Skeletal muscle satellite cell (primary cell): ENCODE data around the gene NXPH2.

Experiments
- H3K27me3 ChIP-seq: 2 replicates; pipeline ENCODE4 v1.7.0; 2013; ENCODE audit warnings: low read length; ENCODE audit not compliant: control insufficient read depth, insufficient read depth
- H3K36me3 ChIP-seq: 2 replicates; pipeline ENCODE4 v1.7.0; 2013; ENCODE audit warnings: mild to moderate bottlenecking, control low read depth, low read length; ENCODE audit not compliant: insufficient read depth
- H3K4me1 ChIP-seq: 2 replicates; pipeline ENCODE4 v1.7.0; 2013; ENCODE audit warnings: low read length; ENCODE audit not compliant: control insufficient read depth, insufficient read depth
- H3K4me2 ChIP-seq: 2 replicates; pipeline ENCODE4 v1.7.0; 2013; ENCODE audit warnings: mild to moderate bottlenecking, low read length
- H3K4me3 ChIP-seq: 2 replicates; pipeline ENCODE4 v1.7.0; 2013; ENCODE audit warnings: low read length
- H3K9ac ChIP-seq: 2 replicates; pipeline ENCODE4 v1.7.0; 2013; ENCODE audit warnings: mild to moderate bottlenecking, low read depth, low read length, moderate library complexity
- H3K9me3 ChIP-seq: replicated peaks from 2 replicates; pipeline ENCODE4 v1.7.0; 2013; ENCODE audit warnings: mild to moderate bottlenecking, control low read depth, low read length

The NXPH2 gene

GRCh38 chr2:138723196-138723987, 56.8 kb downstream of the NXPH2 start:
- Histone ChIP-seq H3K36me3 (no peaks in the 10 kb centered on the region), H3K4me3 (no peak overlapping the region), H3K9me3 (no peaks in the 10 kb centered on the region), H3K4me1 (no peaks in the 10 kb centered on the region), H3K9ac (no peak overlapping the region), H3K27me3 (no peaks in the 10 kb centered on the region), H3K4me2 (no peak overlapping the region)

DNA sequence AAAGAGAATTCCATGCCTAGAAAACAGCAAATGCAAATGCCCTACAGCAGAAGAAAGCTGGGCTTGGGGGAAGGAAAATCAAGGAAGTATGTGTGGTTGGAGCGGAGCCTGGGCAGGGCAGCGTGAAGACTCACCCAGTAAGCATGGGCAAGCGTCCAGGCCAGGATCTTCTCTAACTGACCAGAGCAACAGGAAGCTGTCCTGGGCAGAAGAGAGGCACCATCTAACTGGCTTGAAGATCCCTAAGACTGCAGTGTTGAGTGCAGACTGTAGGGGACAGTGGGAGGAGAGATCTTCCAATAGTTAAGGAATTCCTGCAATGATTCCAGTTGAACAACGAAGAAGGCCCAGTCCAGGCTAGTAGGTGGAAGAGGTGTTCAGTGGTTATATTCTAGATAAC, 57.9 kb downstream of the NXPH2 start:
- H3K36me3 ChIP-seq: no peaks in the 10 kb centered on the region
- no peaks in the 10 kb centered on the region for H3K9me3 ChIP-seq

DNA sequence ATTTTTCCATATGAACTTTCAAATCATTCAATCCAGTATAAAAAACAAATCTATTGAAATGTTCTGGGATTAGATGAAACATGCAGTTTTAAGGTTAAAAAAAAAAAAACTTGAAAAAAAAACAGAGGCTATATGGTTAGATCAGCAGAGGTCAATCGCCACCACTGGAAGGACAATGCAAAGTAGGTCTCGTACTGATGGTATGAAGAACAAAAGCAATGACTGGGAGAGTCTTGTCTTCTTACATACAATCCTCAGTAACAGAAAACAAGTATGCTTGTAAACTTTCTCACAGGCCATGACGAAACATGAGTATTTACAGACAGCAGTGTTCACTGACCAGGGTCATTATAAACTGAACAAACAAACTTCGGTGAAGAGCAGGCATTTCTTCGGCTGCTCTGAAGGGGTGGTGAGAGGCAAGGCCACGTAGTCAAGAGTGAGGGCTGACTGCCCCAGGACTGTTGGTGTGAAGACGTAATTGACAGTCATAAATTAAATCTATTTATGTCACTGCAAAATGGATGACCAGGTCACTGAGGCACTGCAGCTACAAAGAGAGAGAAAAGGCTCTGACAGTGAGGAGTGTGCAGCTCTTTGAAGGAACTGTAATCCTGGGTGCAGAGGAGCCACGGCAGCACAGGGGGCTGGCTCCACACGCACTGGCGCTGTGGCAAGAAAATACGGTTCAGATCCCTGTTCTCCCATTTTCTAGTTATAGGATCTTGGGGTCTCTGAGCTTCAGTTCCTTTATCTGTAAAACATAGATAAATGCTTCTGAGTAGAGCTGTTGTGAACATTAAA, 60.0 kb downstream of the NXPH2 start:
- Histone ChIP-seq H3K4me1 (no peaks in the 10 kb centered on the region), H3K4me3 (no peak overlapping the region), H3K27me3 (no peaks in the 10 kb centered on the region), H3K9me3 (no peaks in the 10 kb centered on the region), H3K36me3 (no peaks in the 10 kb centered on the region), H3K4me2 (no peak overlapping the region), H3K9ac (no peak overlapping the region)

More for the DNA sequence above, 57.9 kb downstream of the NXPH2 start:
- no peak overlapping the region for H3K4me3 ChIP-seq
- H3K27me3 ChIP-seq: no peaks in the 10 kb centered on the region
- no peaks in the 10 kb centered on the region for H3K4me1 ChIP-seq
- no peak overlapping the region for H3K9ac ChIP-seq
- no peak overlapping the region for H3K4me2 ChIP-seq

DNA sequence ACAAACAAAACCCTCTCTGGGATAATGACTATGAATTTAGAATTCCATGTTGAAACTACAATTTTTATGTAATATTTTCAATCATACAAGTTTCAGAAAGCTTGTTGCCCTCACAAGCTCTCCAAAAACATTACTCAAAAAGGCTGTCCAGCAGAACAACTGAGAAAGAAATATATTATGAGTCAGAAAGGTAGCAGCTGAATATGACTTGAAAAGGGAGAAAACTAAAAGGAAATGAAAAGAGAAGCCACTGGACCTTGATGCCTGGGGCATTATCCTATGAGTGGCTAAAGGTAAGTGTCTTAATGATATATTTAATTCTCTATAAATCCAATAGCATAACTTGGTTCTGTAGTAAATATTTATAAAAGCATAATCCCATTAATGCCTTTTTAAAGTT, 61.8 kb downstream of the NXPH2 start:
- Histone ChIP-seq H3K4me3 (no peak overlapping the region), H3K9me3 (no peaks in the 10 kb centered on the region), H3K27me3 (no peaks in the 10 kb centered on the region), H3K4me1 (no peaks in the 10 kb centered on the region), H3K36me3 (no peaks in the 10 kb centered on the region), H3K9ac (no peak overlapping the region), H3K4me2 (no peak overlapping the region)

DNA sequence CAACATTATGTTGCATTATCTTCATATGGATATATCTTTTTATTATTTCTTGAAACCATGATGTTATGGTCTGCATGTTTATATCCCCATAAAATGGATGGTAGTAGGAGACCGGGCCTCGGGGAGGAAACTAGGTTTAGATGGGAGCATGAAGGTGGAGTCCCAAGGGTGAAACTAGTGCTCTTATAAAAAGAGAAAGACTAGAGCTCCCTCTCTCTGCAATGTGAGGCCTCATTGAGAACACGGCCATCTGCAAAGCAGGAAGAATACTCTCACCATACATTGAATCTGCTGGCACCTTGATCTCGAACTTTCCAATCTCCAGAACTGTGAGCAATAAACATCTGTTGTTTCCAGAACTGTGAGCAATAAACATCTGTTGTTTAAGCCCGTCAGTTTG, 64.0 kb downstream of the NXPH2 start:
- Histone ChIP-seq H3K27me3 (no peaks in the 10 kb centered on the region), H3K36me3 (no peaks in the 10 kb centered on the region), H3K9ac (no peak overlapping the region), H3K4me2 (no peak overlapping the region), H3K4me3 (no peak overlapping the region), H3K9me3 (no peaks in the 10 kb centered on the region), H3K4me1 (peaks cover 10% of the 10 kb centered on the region)

DNA sequence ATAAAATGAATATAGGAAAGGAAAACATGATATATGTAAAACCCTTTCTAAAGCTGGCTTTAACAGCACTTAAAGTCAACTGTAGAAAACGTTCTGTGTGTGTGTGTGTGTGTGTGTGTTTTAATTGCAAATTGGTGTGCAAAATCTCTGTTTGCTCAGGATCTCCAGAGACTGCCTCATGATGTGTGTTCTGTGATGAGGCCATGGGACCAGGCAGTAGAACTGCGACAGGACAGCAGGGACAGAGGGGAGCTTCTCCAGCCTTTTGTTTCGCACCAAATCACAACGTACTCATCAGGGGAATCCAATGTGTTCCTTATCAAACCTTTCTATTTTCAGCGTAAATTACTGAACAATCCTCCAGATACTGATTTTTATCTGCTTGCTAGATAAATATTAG, 66.7 kb downstream of the NXPH2 start:
- no peaks in the 10 kb centered on the region for H3K9me3 ChIP-seq
- H3K4me3 ChIP-seq: no peak overlapping the region
- peaks cover 16% of the 10 kb centered on the region for H3K4me1 ChIP-seq
- H3K4me2 ChIP-seq: no peak overlapping the region
- no peaks in the 10 kb centered on the region for H3K36me3 ChIP-seq
- no peak overlapping the region for H3K9ac ChIP-seq
- no peaks in the 10 kb centered on the region for H3K27me3 ChIP-seq

GRCh38 chr2:138713069-138713496, 67.1 kb downstream of the NXPH2 start:
- Histone ChIP-seq H3K4me3 (no peak overlapping the region), H3K27me3 (no peaks in the 10 kb centered on the region), H3K9me3 (no peaks in the 10 kb centered on the region), H3K4me1 (peaks cover 20% of the 10 kb centered on the region), H3K36me3 (no peaks in the 10 kb centered on the region), H3K9ac (no peak overlapping the region), H3K4me2 (no peak overlapping the region)

- no peaks in the 10 kb centered on the region for H3K27me3 ChIP-seq
Observed at GRCh38 chr2:138712212-138712979, 67.8 kb downstream of the NXPH2 start.

DNA sequence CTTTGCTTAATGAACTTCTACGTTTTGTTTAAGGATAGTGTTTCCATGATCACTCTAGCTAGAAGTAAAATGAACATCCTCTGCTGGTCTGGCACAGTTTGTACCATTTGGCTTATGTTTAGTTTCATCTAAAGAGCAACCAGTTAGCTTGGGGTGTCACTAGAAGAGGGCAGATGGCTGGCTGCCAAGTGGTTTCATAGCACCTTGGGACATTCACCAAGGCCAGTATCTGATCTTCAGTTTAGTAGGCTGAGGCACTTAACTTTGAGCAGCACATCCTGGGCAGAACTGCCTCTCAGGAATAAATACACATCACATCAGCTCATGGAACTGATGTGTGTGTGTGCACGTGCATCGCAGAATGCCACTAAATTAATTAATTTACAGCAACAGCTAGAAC, 68.4 kb downstream of the NXPH2 start:
- Histone ChIP-seq H3K9ac (no peak overlapping the region), H3K9me3 (no peaks in the 10 kb centered on the region), H3K4me2 (no peak overlapping the region), H3K4me3 (no peak overlapping the region), H3K4me1 (peaks cover 32% of the 10 kb centered on the region), H3K36me3 (no peaks in the 10 kb centered on the region), H3K27me3 (no peaks in the 10 kb centered on the region)

More at GRCh38 chr2:138712212-138712979, 67.8 kb downstream of the NXPH2 start:
- Histone ChIP-seq H3K4me1 (peaks cover 27% of the 10 kb centered on the region), H3K9me3 (no peaks in the 10 kb centered on the region), H3K36me3 (no peaks in the 10 kb centered on the region), H3K4me2 (no peak overlapping the region), H3K4me3 (no peak overlapping the region), H3K9ac (no peak overlapping the region)

GRCh38 chr2:138708682-138709241, 71.4 kb downstream of the NXPH2 start:
- H3K9ac ChIP-seq: no peak overlapping the region
- H3K4me1 ChIP-seq: peaks cover 32% of the 10 kb centered on the region
- no peaks in the 10 kb centered on the region for H3K36me3 ChIP-seq
- H3K9me3 ChIP-seq: no peaks in the 10 kb centered on the region
- H3K4me3 ChIP-seq: peak overlapping the region; percentile 8
- no peaks in the 10 kb centered on the region for H3K27me3 ChIP-seq
- peak overlapping the region; percentile 14 for H3K4me2 ChIP-seq
